Astrocyte of the spinal cord (primary cell): ENCODE data around the gene KCNG2.

Experiments
- DNase-seq: peaks from one replicate; pipeline ENCODE4 v3.0.0; 2011; ENCODE audit warnings: low read depth, low spot score
- H3K4me3 ChIP-seq: 2 replicates; pipeline ENCODE4 v1.5.1; 2011; ENCODE audit warnings: low read depth, mild to moderate bottlenecking, low read length, moderate library complexity
- in situ Hi-C: cut with HindIII; loops from 2 replicates; pipeline ENCODE4 v1.10.0; 2017; ENCODE audit warnings: low sequenced_read_pairs
- TF ChIP-seq, protein P1 (sequence below): IDR thresholded peaks from 2 replicates; pipeline ENCODE4 v1.5.1; 2012; ENCODE audit warnings: low read depth, mild to moderate bottlenecking, low read length, inconsistent platforms

Gene KCNG2

DNA sequence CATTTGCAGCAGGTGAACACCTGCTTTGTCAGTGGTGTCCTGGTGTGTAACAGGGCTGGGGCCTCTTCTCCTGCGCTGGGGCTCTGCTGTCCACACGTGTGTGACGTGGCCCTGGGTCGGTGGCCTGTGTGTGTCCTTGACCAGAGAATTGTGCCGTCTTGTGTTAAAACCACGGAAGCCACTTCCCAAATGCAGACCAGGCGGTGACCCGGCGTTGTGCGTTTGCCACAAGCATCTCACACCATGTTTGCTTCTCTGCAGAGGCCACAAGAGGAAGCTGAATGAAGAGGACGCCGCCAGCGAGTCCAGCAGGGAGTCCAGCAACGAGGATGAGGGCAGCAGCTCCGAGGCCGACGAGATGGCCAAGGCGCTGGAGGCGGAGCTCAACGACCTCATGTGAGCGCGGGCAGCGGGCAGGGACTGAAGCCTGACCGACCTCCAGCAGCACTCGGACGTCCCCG is 44.3 kb upstream of the KCNG2 start:
- in situ Hi-C loops: no loop called here
- no peak for DNase-seq
- TF ChIP-seq, protein P1, sequence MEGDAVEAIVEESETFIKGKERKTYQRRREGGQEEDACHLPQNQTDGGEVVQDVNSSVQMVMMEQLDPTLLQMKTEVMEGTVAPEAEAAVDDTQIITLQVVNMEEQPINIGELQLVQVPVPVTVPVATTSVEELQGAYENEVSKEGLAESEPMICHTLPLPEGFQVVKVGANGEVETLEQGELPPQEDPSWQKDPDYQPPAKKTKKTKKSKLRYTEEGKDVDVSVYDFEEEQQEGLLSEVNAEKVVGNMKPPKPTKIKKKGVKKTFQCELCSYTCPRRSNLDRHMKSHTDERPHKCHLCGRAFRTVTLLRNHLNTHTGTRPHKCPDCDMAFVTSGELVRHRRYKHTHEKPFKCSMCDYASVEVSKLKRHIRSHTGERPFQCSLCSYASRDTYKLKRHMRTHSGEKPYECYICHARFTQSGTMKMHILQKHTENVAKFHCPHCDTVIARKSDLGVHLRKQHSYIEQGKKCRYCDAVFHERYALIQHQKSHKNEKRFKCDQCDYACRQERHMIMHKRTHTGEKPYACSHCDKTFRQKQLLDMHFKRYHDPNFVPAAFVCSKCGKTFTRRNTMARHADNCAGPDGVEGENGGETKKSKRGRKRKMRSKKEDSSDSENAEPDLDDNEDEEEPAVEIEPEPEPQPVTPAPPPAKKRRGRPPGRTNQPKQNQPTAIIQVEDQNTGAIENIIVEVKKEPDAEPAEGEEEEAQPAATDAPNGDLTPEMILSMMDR: no peak
- H3K4me3 ChIP-seq: no peak overlapping the region

DNA sequence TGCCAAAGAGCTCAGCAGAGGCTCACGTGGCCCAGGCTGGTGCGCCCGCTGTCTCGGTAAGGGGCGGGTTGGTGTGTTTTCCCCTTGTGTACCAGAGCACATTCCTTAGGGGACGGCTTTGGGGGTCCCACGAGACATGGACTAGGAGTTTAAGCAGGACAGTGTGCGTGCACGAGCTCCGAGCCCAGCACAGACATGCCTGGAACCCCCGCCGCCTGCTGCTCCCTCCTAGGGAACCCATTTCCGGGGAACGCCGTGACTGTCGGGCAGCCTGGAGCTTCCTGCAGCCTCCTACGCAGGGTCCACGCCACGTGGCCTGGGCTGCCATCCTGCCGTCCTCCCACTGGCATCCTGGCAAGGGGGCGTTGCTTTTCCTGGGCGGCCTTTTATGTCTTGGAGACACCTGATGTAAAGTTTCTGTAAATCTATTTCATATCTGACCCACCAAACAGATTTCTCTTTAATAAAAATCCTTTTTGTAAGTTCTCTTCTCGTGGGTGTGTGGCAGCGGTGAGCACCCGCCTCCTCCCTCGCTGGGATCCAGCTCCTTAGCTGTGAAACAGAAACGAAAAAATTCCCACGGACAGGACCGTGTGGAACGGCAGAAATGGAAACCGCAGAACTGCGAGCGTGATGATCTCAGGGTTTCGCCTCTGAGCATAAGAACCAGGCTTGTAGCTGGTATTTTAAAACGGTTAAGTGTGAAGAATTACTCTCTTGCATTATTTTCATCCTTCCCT is 43.5 kb upstream of the KCNG2 start:
- in situ Hi-C loops: no loop called here
- TF ChIP-seq, protein P1: no peak
- DNase-seq: no peak
- H3K4me3 ChIP-seq: no peak overlapping the region

DNA sequence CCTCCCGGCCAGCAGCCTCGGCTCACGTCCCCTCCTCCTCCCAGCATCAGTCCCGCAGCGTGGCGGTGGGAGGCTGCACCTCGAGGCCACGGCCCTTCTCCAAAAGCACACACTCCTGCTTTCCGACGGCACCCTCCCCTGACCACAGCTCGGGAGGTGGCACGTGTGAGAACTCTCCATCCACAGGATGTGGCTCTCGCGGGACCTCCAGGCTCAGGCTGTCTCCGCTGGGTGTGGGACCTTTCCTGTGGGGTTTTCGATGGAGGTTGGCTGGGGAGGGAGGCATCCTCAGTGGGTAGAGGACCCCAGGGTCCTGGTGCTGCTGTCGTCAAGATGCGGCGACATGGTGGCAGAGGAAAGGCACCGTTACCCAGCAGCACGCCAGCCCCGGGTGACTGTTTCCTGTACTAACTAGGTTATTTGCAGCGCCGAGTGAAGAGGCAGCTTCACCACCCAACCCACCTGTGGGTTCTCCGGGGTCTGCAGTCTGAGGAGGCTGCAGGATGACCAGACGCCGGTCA is 42.8 kb upstream of the KCNG2 start:
- no peak overlapping the region for H3K4me3 ChIP-seq
- no peak for DNase-seq
- in situ Hi-C loops: no loop called here
- TF ChIP-seq, protein P1: no peak

DNA sequence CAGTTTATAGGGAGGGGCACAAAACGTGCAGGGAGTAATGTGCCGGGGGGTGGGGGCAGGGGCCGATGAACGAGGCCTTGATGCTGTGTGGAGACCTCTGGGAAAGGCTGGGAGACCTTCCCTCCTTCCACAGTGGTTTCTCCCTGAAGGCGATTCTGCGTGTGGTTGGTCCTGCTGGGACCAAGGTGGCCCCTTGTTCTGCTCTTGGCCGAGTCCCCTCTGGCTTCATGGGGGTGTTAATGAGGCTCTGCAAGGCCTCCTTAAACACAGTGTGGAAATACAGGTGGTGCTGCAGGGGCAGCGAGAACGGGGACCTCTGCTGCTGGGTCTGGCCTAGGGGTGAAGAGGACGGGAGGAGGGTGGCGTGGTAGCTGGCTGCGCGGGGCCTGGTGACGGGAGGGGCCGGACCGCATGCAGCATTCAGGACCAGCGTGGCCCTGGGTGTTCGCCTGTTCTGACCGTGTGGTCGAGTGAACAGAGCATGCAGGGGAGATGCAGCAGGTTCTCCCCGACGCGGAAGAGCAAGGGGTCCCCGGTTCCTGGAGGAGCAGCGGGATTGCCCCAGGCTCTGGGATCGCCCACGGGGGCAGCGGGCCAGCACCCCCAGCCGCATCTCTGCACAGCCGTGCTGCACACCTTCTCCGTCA is 42.1 kb upstream of the KCNG2 start:
- TF ChIP-seq, protein P1: no peak
- DNase-seq: no peak
- in situ Hi-C loops: no loop called here
- no peak overlapping the region for H3K4me3 ChIP-seq

DNA sequence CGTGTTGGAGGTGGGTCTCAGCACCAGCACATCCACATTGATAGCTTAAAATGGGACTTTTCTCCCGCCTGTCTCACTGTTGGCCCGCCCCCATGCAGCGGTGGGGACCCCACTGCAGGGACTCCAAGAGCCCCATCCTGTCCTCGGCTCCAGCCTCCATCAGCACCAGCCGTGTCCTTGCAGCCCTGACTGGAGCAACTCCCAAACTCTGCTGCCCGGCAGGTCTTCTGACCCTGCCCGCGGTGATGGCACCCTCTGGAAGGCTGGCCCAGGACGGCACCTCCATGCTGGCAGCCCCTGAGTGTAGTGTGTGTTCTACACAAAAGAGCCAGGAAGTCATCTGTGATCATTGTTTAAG is 41.6 kb upstream of the KCNG2 start:
- in situ Hi-C loops: no loop called here
- TF ChIP-seq, protein P1: no peak
- H3K4me3 ChIP-seq: no peak overlapping the region
- DNase-seq: no peak

DNA sequence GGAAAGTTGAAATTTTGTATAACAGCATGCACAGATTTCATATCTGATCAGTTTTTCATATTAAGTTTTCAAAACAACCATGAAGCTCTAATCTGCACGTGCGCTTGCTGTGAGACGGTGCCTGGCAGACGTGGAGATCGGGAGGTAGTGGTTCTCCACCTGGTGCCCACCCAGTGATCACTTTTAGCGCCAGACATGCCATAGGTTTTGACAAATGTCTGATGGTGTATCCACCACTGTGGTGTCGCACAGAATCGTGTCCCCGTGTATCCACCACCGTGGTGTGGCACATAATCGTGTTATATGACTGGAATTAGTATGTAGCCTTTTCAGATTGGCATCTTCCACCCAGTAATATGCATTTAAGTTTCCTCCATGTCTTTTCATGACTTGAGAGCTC is 40.9 kb upstream of the KCNG2 start:
- H3K4me3 ChIP-seq: no peak overlapping the region
- DNase-seq: no peak
- TF ChIP-seq, protein P1: no peak
- in situ Hi-C loops: no loop called here
